HG03103 (cell line): ENCODE results near the gene TAS2R19.
"Not testable (repeated sequence)": the region's sequence is repeated elsewhere in the genome, so short reads cannot be mapped to it uniquely, and the experiment has no call there.

Source experiments
- ATAC-seq: cut with Tn5 transposase; IDR thresholded peaks from one replicate; pipeline ENCODE4 v1.9.1; 2021; ENCODE audit warnings: low read depth; ENCODE audit not compliant: unreplicated experiment

Gene TAS2R19

GRCh38 chr12:11022520-11022919 is at the start of gene TAS2R19:
Gene TAS2R19, minus strand, starts transcription at chr12:11022620. Its CDS starts 49 bp downstream, at chr12:11022571.
- ATAC-seq, result no peak

GRCh38 chr12:11071414-11071813 is 49.0 kb upstream of the TAS2R19 start:
- ATAC-seq, result no peak

DNA sequence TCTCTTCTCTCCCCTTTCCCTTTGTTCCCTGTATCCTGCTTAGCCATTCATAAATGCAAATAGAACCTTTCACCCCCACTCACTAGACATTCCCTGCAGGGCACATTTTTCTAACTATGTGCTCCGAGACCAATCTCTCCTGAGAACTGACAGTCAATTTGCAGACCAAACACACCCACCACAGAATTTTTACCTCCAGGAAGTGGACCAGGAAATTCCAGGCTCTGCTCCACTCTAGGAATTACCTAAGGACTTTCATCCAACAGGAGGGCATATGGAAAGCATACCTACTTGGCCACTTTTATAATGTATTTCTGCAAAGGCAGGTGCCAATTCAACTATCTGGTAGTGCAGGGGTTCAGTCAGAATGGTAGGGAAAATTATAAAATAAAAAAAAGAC is 48.6 kb upstream of the TAS2R19 start:
- ATAC-seq, result no peak

DNA sequence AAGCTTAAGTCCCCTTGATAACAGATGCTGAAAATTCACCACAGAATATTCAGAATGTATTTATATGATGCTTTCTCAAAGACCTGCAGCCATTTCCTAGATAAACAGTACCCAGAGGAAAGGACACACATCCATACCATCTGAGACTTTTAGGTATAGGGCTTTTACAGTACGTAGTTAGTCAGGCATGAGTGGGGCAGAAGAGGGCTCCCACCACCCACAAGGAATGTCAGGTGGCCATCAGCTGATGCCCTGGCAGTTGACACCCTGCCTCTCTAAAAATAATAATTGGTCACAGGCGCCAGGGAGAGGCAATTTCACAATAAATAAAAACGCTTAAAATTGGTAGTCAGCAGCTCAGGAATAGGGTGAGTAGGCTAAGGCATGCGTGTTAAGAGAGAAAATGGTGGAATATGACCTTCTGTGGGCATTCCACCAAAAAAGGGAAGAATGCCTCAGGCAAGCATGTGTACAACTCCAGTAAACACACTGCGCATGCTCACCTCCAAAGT is 47.5 kb upstream of the TAS2R19 start:
- ATAC-seq, result no peak

- ATAC-seq, result no peak
These were observed 45.1 kb upstream of the TAS2R19 start for GRCh38 chr12:11067514-11067913.

DNA sequence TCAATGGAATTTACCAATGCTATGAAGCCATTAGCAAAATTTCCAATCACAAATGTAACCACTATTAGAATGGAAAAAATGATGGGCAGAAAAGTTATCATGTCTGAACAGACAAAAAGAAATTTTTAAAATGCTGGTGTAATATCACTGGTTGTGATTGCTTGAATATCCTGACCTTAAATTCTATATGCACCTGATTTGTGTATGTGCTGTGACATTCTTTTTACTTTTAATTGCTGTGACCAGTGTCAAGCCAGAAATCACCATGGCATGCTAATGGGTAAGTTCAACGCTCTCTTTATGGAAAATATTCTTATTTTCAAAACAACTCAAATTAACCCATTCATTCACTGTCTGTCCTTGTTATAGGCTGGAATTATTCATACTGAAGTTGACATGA is 39.8 kb upstream of the TAS2R19 start, which contains the start of gene TAS2R46:
TSS of gene TAS2R46 (minus strand) at position 101 of the 400 bp plus-strand sequence. CDS start at position 101, 0 bp downstream.
- not testable (repeated sequence) for ATAC-seq

- no peak for ATAC-seq
These were observed 37.4 kb upstream of the TAS2R19 start for GRCh38 chr12:11059784-11060183.

GRCh38 chr12:11059041-11059440 is 36.6 kb upstream of the TAS2R19 start:
- ATAC-seq, result no peak

- ATAC-seq, result no peak
These were observed 32.9 kb upstream of the TAS2R19 start for GRCh38 chr12:11055306-11055705.

DNA sequence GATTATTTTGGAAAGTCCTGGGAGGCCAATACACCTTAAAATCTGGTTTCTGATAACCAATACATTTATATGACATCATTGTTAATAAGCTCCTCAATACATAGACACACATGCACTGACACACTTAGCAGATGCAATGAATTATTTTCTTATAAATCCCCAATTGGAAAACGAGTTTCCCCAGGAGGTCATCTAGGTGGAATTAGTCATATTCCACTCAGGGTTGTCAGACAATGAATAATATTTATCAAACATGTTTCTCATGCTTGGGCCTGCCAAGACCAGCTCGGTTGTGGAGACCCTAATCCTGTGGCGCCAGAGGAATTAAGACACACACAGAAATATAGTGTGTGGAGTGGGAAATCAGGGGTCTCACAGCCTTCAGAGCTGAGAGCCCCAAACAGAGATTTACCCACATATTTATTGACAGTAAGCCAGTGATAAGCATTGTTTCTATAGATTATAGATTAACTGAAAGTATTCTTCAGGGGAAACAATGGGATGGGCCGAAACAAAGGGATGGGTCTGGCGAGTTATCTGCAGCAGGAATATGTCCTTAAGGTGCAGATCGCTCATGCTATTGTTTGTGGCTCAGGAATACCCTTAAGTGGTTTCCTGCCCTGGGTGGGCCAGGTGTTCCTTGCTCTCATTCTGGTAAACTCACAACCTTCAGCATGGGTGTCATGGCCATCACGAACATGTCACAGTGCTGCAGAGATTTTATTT is 27.5 kb upstream of the TAS2R19 start:
- not testable (repeated sequence) for ATAC-seq

GRCh38 chr12:11041366-11041765 is 18.9 kb upstream of the TAS2R19 start:
- ATAC-seq, result not testable (repeated sequence)

DNA sequence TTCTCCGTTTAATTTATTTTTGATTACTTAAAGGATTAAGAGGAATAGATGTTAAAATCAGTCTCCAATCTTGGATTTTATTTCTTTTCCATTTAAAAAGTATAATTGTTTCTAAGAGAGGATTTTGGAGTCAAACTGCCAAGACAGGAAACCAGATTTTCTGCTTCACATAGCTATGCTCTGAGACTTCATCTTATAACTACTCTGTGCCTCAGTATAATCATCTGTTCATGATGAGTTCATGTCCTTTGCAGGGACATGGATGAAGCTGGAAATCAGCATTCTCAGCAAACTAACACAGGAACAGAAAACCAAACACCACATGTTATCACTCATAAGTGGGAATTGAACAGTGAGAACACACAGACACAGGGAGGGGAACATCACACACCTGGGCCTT is 17.7 kb upstream of the TAS2R19 start:
- ATAC-seq, result no peak

DNA sequence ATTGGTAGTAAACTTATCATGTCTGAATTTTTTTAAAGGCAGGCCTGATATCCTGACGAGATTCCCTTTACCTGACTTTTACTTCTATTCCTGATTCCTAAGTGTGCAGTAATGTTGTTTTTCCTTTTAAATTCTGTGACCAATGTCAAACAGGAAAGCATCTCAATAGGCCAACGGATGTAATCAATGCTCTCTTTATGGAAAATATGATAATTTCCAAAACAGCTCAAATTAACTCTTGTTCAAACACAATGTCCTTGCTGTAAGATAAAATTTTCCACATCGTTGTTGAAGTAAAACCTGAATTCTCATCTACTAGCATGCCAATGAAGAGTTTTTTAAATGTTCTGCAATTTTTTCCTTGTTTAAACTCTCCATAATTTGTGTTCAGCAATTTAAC is 16.8 kb upstream of the TAS2R19 start:
- no peak for ATAC-seq

DNA sequence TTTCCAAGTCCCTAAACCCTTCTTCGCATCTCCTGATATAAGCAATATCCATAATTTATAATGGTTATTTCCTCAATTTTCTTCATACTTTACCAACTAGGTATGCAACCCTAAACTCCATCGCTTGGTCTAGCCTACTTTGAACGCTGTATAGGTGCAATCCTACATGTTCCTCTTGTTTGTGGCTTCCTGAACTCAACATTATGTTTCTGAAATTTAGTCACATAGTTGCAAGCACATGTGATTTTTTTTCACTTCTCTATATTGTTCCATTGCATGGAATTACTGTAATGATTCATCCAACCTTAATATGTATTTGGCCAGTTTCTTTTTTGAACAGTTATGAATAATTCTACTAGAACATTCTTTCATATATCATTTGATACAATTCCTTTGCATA is 11.5 kb upstream of the TAS2R19 start:
- peak; percentile 67 for ATAC-seq

GRCh38 chr12:11031307-11031706 is 8.9 kb upstream of the TAS2R19 start, which contains the start of gene TAS2R31:
Gene TAS2R31, minus strand, starts transcription at chr12:11031407. Its CDS starts 72 bp downstream, at chr12:11031335.
- ATAC-seq, result no peak

DNA sequence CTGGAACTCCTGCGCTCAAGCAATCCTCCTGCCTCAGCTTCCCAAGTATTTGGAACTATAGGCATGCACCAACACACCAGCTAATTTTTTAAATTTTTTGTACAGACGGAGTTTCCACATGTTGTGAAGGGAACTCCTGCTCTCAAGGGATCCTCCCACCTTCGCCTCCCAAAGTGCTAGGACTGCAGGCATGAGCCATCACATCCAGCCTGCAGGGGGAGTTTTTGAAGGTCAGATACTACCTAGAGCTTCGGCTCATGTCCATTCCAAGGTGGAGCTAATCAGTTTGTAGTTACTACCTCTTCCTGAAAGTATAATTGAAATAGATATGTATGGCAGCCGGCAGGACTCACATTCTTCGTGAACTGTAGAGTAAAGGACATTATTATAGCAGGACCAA is 3.7 kb upstream of the TAS2R19 start:
- no peak for ATAC-seq

GRCh38 chr12:11023387-11023786 is 967 bp upstream of the TAS2R19 start:
- ATAC-seq, result no peak

GRCh38 chr12:11016937-11017336 is 5.5 kb downstream of the TAS2R19 start:
- no peak for ATAC-seq

- no peak for ATAC-seq
These were observed 6.5 kb downstream of the TAS2R19 start for GRCh38 chr12:11015775-11016430.

DNA sequence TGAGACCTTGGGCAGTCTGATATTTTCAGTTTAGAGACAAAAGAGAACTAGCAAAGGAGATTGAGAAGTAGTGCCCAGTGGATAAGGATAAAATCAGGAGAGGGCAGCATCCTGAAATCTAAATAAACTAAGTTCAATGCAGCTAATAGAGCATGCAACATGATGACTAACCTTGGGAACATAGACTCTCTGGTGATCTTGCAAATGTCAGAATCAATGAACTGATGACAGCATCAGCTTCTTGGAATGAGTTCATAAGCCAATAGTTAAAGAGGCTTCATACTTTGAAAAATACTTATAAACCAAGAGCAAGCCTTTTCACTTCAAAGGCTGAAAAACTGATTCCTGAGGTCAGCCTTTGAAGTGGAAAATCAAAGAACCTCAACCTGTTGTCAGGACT is 8.2 kb downstream of the TAS2R19 start:
- ATAC-seq, result no peak

- ATAC-seq, result no peak
These were observed 14.8 kb downstream of the TAS2R19 start for GRCh38 chr12:11007608-11008007.

GRCh38 chr12:10998204-10998603 is 24.2 kb downstream of the TAS2R19 start, which contains the start of gene TAS2R20:
Gene TAS2R20, minus strand, starts transcription at chr12:10998304. Its CDS starts 429 bp downstream, at chr12:10997875.
- no peak for ATAC-seq
